Myocyte (in vitro differentiated cells): ENCODE data around the gene VSTM2B. TPM values are rescaled to one million over a fixed set of nuclear protein-coding genes. Genes with fewer than 3 reads are reported as not detected.

Experiments
- total RNA-seq: library from RNA; depleted of rRNA; stranded (reverse); fragments of >200 nt; gene quantifications from 2 replicates; pipeline ENCODE4 v1.2.3, GENCODE V29; 2014

Gene VSTM2B
- total RNA-seq, 1 donor from 2014 or later = not detected

Other genes with a start within 250 kb of the VSTM2B start
- gene POP4, start 80.3 kb downstream of the VSTM2B start, total RNA-seq = 58.3 and 67.9 TPM in 2 replicates
- gene PLEKHF1, start 139.5 kb downstream of the VSTM2B start, total RNA-seq = 29.3 and 38.1 TPM in 2 replicates
- gene C19orf12, start 189.3 kb downstream of the VSTM2B start, total RNA-seq = 64.7 and 69.7 TPM in 2 replicates